K562 (cell line): Measurements from ENCODE around the gene SLC12A4. TPM values are rescaled to one million over a fixed set of nuclear protein-coding genes. Genes with fewer than 3 reads are reported as not detected.

Experiments
- ATAC-seq: fragments of 200-7000 bp; cut with Tn5 transposase; 3 replicates; pipeline ENCODE4 v1.9.1; 2020; ENCODE audit warnings: moderate library complexity
- BruUV-seq: library from RNA; stranded (reverse); fragments of 400-500 nt; replicated peaks from 2 replicates; lab custom pipeline; 2021; lab: Mats Ljungman, UMichigan
- CTCF ChIA-PET: fragments of 300-600 bp; formaldehyde crosslinking; extraction: SDS; loops from one replicate; lab custom pipeline; 2021; ENCODE audit warnings: low intra/inter-chr PET ratio; lab: Yijun Ruan, JAX
- POLR2A ChIA-PET: fragments of 300-600, 350-650 bp; sonication (Branson Sonifier 250); formaldehyde crosslinking; extraction: SDS; loops from one replicate; lab custom pipeline; 2021; ENCODE audit warnings: antibody characterized with exemption, inconsistent platforms; lab: Yijun Ruan, JAX
- DNase-seq, 4 experiments: peaks; one replicate each; pipeline versions ENCODE4 v3.0.0 to v3.0.0-alpha.2; 2011 to 2018; ENCODE audit warnings: low spot score in 3 of 4, mixed read lengths in 3 of 4; ENCODE audit errors: extremely low read depth in 1 of 4
- FAIRE-seq: peaks from 2 replicates; lab custom pipeline; 2011; peaks lifted over from hg19 to GRCh38; lab: Jason Lieb, UNC
- H2AFZ ChIP-seq: 2 replicates; pipeline ENCODE4 v1.6.0; 2011; ENCODE audit warnings: low read depth, low read length, control low read depth, inconsistent platforms
- H3K27ac ChIP-seq: fragments of 200-600 bp; 3 replicates; pipeline ENCODE4 v1.8.0; 2011; ENCODE audit warnings: low read depth, mild to moderate bottlenecking, control low read depth, inconsistent platforms, low read length, moderate library complexity, mixed read lengths; ENCODE audit errors: extremely low read depth
- H3K27me3 ChIP-seq, 2 experiments: fragments of 300-600 bp in 1 of 2; 2 replicates in 1 of 2; 3 replicates in 1 of 2; pipeline versions ENCODE4 v1.6.0 to v1.8.0; 2011; ENCODE audit warnings: inconsistent platforms in 2 of 2, low read length in 2 of 2, mild to moderate bottlenecking in 1 of 2, mixed read lengths in 1 of 2, moderate library complexity in 1 of 2; ENCODE audit not compliant: control insufficient read depth in 2 of 2, insufficient read depth in 2 of 2
- H3K36me3 ChIP-seq: fragments of 300-600 bp; 3 replicates; pipeline ENCODE4 v1.8.0; 2011; ENCODE audit warnings: mild to moderate bottlenecking, low read length, inconsistent platforms; ENCODE audit not compliant: control insufficient read depth, insufficient read depth
- H3K4me1 ChIP-seq, 2 experiments: fragments of 200-600 bp in 1 of 2; replicated peaks in 1 of 2; 2 replicates in 1 of 2; 3 replicates in 1 of 2; pipeline versions ENCODE4 v1.5.1 to v1.8.0; 2011; ENCODE audit warnings: inconsistent platforms in 2 of 2, low read length in 2 of 2, mild to moderate bottlenecking in 1 of 2, mixed read lengths in 1 of 2, moderate library complexity in 1 of 2; ENCODE audit not compliant: control insufficient read depth in 2 of 2, insufficient read depth in 2 of 2
- H3K4me2 ChIP-seq: 2 replicates; pipeline ENCODE4 v1.6.1; 2011; ENCODE audit warnings: low read length, control low read depth, inconsistent platforms, mixed read lengths; ENCODE audit not compliant: insufficient read depth
- H3K4me3 ChIP-seq: fragments of 200-600 bp; sonication (generic), shearing (Covaris generic); 2 replicates; pipeline ENCODE4 v1.5.1; 2016; ENCODE audit warnings: control low read depth, inconsistent platforms
- H3K79me2 ChIP-seq: fragments of 200-600 bp; 3 replicates; pipeline ENCODE4 v1.8.0; 2011; ENCODE audit warnings: low read length, inconsistent platforms; ENCODE audit not compliant: control insufficient read depth, insufficient read depth
- H3K9ac ChIP-seq, 2 experiments: 2 replicates each; pipeline versions ENCODE4 v1.6.0 to v1.6.1; 2011; ENCODE audit warnings: low read depth in 2 of 2, low read length in 2 of 2, control low read depth in 1 of 2, inconsistent platforms in 1 of 2, mild to moderate bottlenecking in 1 of 2, mixed read lengths in 1 of 2; ENCODE audit not compliant: insufficient read depth in 1 of 2
- H3K9me1 ChIP-seq: one replicate; pipeline ENCODE4 v1.6.0; 2011; ENCODE audit warnings: inconsistent platforms, mild to moderate bottlenecking, low read length, moderate library complexity; ENCODE audit not compliant: control insufficient read depth, insufficient read depth
- H3K9me3 ChIP-seq: replicated peaks from 2 replicates; pipeline ENCODE4 v1.5.1; 2011; ENCODE audit warnings: low read depth, low read length, inconsistent platforms; ENCODE audit not compliant: control insufficient read depth, insufficient read depth
- H4K20me1 ChIP-seq: replicated peaks from 2 replicates; pipeline ENCODE4 v1.6.1; 2011; ENCODE audit warnings: low read length, inconsistent platforms, mixed read lengths; ENCODE audit not compliant: control insufficient read depth, insufficient read depth
- CAMTA2 ChIP-seq: fragments of 250-450 bp; sonication (Bioruptor Pico); conservative IDR thresholded peaks from 2 replicates; pipeline ENCODE4 v1.5.1; 2022
- ELF1 ChIP-seq: fragments of 200-800 bp; sonication (Bioruptor generic); IDR thresholded peaks from 2 replicates; pipeline ENCODE4 v1.6.1; 2016; ENCODE audit warnings: missing genetic modification characterization, missing compliant biosample characterization
- HMGN3 ChIP-seq: IDR thresholded peaks from 2 replicates; pipeline ENCODE4 v1.6.1; 2011; ENCODE audit warnings: borderline replicate concordance, low read depth, mild to moderate bottlenecking, mixed read lengths, low read length; ENCODE audit not compliant: insufficient read length; ENCODE audit errors: extremely low read depth
- KAT2B ChIP-seq: IDR thresholded peaks from one replicate; pipeline ENCODE4 v1.6.1; 2012; ENCODE audit warnings: low read depth, mild to moderate bottlenecking, control low read depth, inconsistent platforms, low read length, moderate library complexity
- KDM2B ChIP-seq: fragments of 250-450 bp; sonication (Bioruptor Pico); IDR thresholded peaks from 2 replicates; pipeline ENCODE4 v1.8.0; 2021; ENCODE audit warnings: mild to moderate bottlenecking, moderate library complexity
- MAFF ChIP-seq: IDR thresholded peaks from 2 replicates; pipeline ENCODE4 v1.6.1; 2012; ENCODE audit warnings: low read length, improper control_type of control experiment
- MCM3 ChIP-seq: fragments of 450-650 bp; IDR thresholded peaks from 2 replicates; pipeline ENCODE4 v1.6.1; 2016
- MXI1 ChIP-seq: IDR thresholded peaks from 2 replicates; pipeline ENCODE4 v1.6.1; 2011; ENCODE audit warnings: low read depth, mild to moderate bottlenecking, improper control_type of control experiment, low read length
- NFATC3 ChIP-seq: fragments of 450-650 bp; IDR thresholded peaks from 2 replicates; pipeline ENCODE4 v1.6.1; 2017; ENCODE audit warnings: mild to moderate bottlenecking
- PHF8 ChIP-seq: fragments of 200-600 bp; sonication (generic); IDR thresholded peaks from 2 replicates; pipeline ENCODE4 v1.6.1; 2012; ENCODE audit warnings: mixed run types, mild to moderate bottlenecking, inconsistent platforms, low read length, moderate library complexity, borderline replicate concordance
- SAP30 ChIP-seq: fragments of 200-600 bp; sonication (generic); IDR thresholded peaks from 2 replicates; pipeline ENCODE4 v1.6.1; 2012; ENCODE audit warnings: borderline replicate concordance, low read depth, mild to moderate bottlenecking, moderate library complexity, low read length, control low read depth, inconsistent platforms; ENCODE audit not compliant: insufficient read depth, poor library complexity, severe bottlenecking
- SUPT5H ChIP-seq: fragments of 450-650 bp; IDR thresholded peaks from 2 replicates; pipeline ENCODE4 v1.6.1; 2016
- TAL1 ChIP-seq: fragments of 450-650 bp; IDR thresholded peaks from 2 replicates; pipeline ENCODE4 v1.6.1; 2016; ENCODE audit warnings: mild to moderate bottlenecking
- ZFX ChIP-seq: sonication (generic); formaldehyde crosslinking; IDR thresholded peaks from 2 replicates; pipeline ENCODE4 v1.8.0; 2022; ENCODE audit warnings: mild to moderate bottlenecking, missing genetic modification reagents, moderate library complexity
- ZNF134 ChIP-seq: fragments of 250-450 bp; sonication (Bioruptor Pico); conservative IDR thresholded peaks from 2 replicates; pipeline ENCODE4 v1.4.0; 2020
- ZNF174 ChIP-seq: fragments of 250-450 bp; sonication (Bioruptor Pico); IDR thresholded peaks from 2 replicates; pipeline ENCODE4 v1.4.0; 2020; ENCODE audit warnings: mild to moderate bottlenecking
- ZNF175 ChIP-seq: fragments of 200-800 bp; sonication (Bioruptor generic); IDR thresholded peaks from 2 replicates; pipeline ENCODE4 v1.6.1; 2016; ENCODE audit warnings: low read depth, mild to moderate bottlenecking, missing genetic modification characterization, missing compliant biosample characterization
- ZNF316 ChIP-seq: fragments of 450-650 bp; IDR thresholded peaks from 2 replicates; pipeline ENCODE4 v1.6.1; 2016
- WGBS: fragments of 100-300 bp; shearing (Covaris generic); methylation state at CpG from one replicate; pipeline ENCODE4 v1.1.6; 2016; ENCODE audit warnings: low coverage, mixed read lengths; ENCODE audit not compliant: insufficient coverage; ENCODE audit errors: missing lambda C conversion rate; 5-methylcytosine and 5-hydroxymethylcytosine counted together
- in situ Hi-C: fragments of 300-500 bp; cut with MboI; formaldehyde crosslinking; loops from 4 replicates; pipeline ENCODE4 v1.15.0; 2018; ENCODE audit warnings: inconsistent platforms, mixed read lengths
- intact Hi-C: fragments of 100-400 bp; cut with micrococcal nuclease; formaldehyde crosslinking; loops from 2 replicates; pipeline ENCODE4 v1.14.2; 2022
- polyA plus RNA-seq, 8 experiments: library from polyadenylated mRNA; depleted of rRNA in 4 of 8; stranded (reverse) in 5 of 8; unstranded in 3 of 8; fragments of >200 nt; fragmentation: Nextera tagmentation in 2 of 8; fragmentation: Illumina TruSeq in 1 of 8; extraction: Ambion mirVana in 2 of 8; extraction: Trizol in 1 of 8; gene quantifications; 2 replicates each; pipeline versions ENCODE4 v1.2.1 to v1.2.3, GENCODE V29; 2011 to 2014; ENCODE audit warnings: inconsistent platforms in 1 of 8, missing spikeins in 1 of 8
- total RNA-seq, 7 experiments: library from RNA; depleted of rRNA in 6 of 7; stranded (reverse); fragments of >200 nt in 6 of 7; fragmentation: Illumina TruSeq in 2 of 7; extraction: Trizol in 2 of 7; gene quantifications; 2 replicates each; pipeline versions ENCODE4 v1.2.1 to v1.2.3, GENCODE V29; 2011 to 2021; ENCODE audit warnings: low replicate concordance in 1 of 7
- TF ChIP-seq, protein P1 (sequence below): sonication (generic); formaldehyde crosslinking; IDR thresholded peaks from 2 replicates; pipeline ENCODE4 v1.8.0; 2022; ENCODE audit warnings: mild to moderate bottlenecking, low read depth, missing genetic modification reagents
- TF ChIP-seq, protein P2 (sequence below): sonication (generic); formaldehyde crosslinking; IDR thresholded peaks from 2 replicates; pipeline ENCODE4 v1.8.0; 2022; ENCODE audit warnings: mild to moderate bottlenecking, missing genetic modification reagents

SLC12A4 gene
- total and polyA plus RNA-seq, 9 of the 15 experiments (the other 6 are each of a cell fraction or from before 2014, with no cell fraction given), result 0.75 to 43.5 (median 15.0) TPM

- TF ChIP-seq MXI1 (no peak), ELF1 (tag) (no peak), CAMTA2 (no peak)
- TF ChIP-seq, all 486 proteins: peak for 0
Observed at GRCh38 chr16:67971111-67971510, 2.7 kb upstream of the SLC12A4 start (continued).

GRCh38 chr16:67969254-67970039 lies 1.0 kb upstream of the SLC12A4 start:
- ChIA-PET CTCF (no interaction called here), POLR2A (interaction anchor here (0.5 to 1.0 kb wide), 3 partner anchors 12 to 264 kb away, joined by 3 to 4 read pairs (median 4); partner anchors contain the start of gene PSMB10)
- WGBS, result 29% methylated on average over 34 of the region's 40 CpGs
- H4K20me1 ChIP-seq, result peaks cover 13% of the 10 kb centered on the region
- peaks cover 14% of the 10 kb centered on the region; the same call in 2 of the 3 replicates for H3K36me3 ChIP-seq
- H3K79me2 ChIP-seq, result peaks cover 28% of the 10 kb centered on the region
- peaks cover 8% of the 10 kb centered on the region for H3K9me1 ChIP-seq
- H3K9ac ChIP-seq, result peak overlapping the region; percentile 95 to 97
- H3K4me2 ChIP-seq, result peak overlapping the region; percentile 98
- peak overlapping the region; percentile 97 for H2AFZ ChIP-seq
- no peaks in the 10 kb centered on the region for H3K27me3 ChIP-seq
- DNase-seq, result peak; percentile 56 to 76 (median 70)
- H3K4me1 ChIP-seq, result peaks cover 21 to 38% of the 10 kb centered on the region in 2 experiments; a peak in 4 of 5 replicates
- BruUV-seq, result no TSS peak
- no peaks in the 10 kb centered on the region for H3K9me3 ChIP-seq
- peak; percentile 18 for ATAC-seq
- intact Hi-C loops (no loop called here), in situ Hi-C loops (no loop called here)
- FAIRE-seq, result peak; percentile 74
- peak overlapping the region; percentile 94 for H3K27ac ChIP-seq
- peak overlapping the region; percentile 84 for H3K4me3 ChIP-seq
- TF ChIP-seq MAFF (no peak), PHF8 (peak; percentile 30; the same call in 1 of the 2 replicates), ZNF175 (CRISPR knock-in tag) (0 out of 2 replicates have a peak, but pooled peaks have one; percentile 25), TAL1 (0 out of 2 replicates have a peak, but pooled peaks have one; percentile 7), KAT2B (no peak), MCM3 (no peak), ZNF316 (no peak), SUPT5H (no peak), KDM2B (CRISPR knock-in tag) (no peak), ZNF174 (CRISPR knock-in tag) (no peak), NFATC3 (no peak), SAP30 (no peak), ZNF134 (CRISPR knock-in tag) (no peak), HMGN3 (peak; percentile 22), ZFX (CRISPR knock-in tag) (peak; percentile 50)
- TF ChIP-seq, protein P1, sequence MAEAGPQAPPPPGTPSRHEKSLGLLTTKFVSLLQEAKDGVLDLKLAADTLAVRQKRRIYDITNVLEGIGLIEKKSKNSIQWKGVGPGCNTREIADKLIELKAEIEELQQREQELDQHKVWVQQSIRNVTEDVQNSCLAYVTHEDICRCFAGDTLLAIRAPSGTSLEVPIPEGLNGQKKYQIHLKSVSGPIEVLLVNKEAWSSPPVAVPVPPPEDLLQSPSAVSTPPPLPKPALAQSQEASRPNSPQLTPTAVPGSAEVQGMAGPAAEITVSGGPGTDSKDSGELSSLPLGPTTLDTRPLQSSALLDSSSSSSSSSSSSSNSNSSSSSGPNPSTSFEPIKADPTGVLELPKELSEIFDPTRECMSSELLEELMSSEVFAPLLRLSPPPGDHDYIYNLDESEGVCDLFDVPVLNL (CRISPR knock-in tag), result no peak
- TF ChIP-seq, protein P2, sequence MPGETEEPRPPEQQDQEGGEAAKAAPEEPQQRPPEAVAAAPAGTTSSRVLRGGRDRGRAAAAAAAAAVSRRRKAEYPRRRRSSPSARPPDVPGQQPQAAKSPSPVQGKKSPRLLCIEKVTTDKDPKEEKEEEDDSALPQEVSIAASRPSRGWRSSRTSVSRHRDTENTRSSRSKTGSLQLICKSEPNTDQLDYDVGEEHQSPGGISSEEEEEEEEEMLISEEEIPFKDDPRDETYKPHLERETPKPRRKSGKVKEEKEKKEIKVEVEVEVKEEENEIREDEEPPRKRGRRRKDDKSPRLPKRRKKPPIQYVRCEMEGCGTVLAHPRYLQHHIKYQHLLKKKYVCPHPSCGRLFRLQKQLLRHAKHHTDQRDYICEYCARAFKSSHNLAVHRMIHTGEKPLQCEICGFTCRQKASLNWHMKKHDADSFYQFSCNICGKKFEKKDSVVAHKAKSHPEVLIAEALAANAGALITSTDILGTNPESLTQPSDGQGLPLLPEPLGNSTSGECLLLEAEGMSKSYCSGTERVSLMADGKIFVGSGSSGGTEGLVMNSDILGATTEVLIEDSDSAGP (CRISPR knock-in tag), result 0 out of 2 replicates have a peak, but pooled peaks have one; percentile 36
